GM21737 (cell line): ENCODE results near the gene KRT3.
"Not testable (repeated sequence)": the region's sequence is repeated elsewhere in the genome, so short reads cannot be mapped to it uniquely, and the experiment has no call there.

Experiments
- ATAC-seq: cut with Tn5 transposase; IDR thresholded peaks from one replicate; pipeline ENCODE4 v1.9.1; 2021; ENCODE audit warnings: mild to moderate bottlenecking, moderate library complexity; ENCODE audit not compliant: unreplicated experiment

KRT3 gene

GRCh38 chr12:52799505-52800211 lies 3.7 kb upstream of the KRT3 start:
- ATAC-seq: no peak

GRCh38 chr12:52798671-52799504 lies 3.0 kb upstream of the KRT3 start:
- no peak for ATAC-seq

GRCh38 chr12:52798003-52798670 lies 2.2 kb upstream of the KRT3 start:
- no peak for ATAC-seq

GRCh38 chr12:52797529-52797894 lies 1.6 kb upstream of the KRT3 start:
- ATAC-seq: no peak

- ATAC-seq: no peak
Observed at GRCh38 chr12:52796839-52797528, 1.1 kb upstream of the KRT3 start.

- no peak for ATAC-seq
Observed at GRCh38 chr12:52796429-52796794, 495 bp upstream of the KRT3 start.

- ATAC-seq: not testable (repeated sequence)
Observed at GRCh38 chr12:52795332-52795674, 614 bp downstream of the KRT3 start.

GRCh38 chr12:52794479-52795331 lies 1.2 kb downstream of the KRT3 start:
- ATAC-seq: no peak

GRCh38 chr12:52792185-52793029 lies 3.5 kb downstream of the KRT3 start:
- ATAC-seq: no peak

- ATAC-seq: no peak
Observed at GRCh38 chr12:52791271-52792184, 4.4 kb downstream of the KRT3 start.

- no peak for ATAC-seq
Observed at GRCh38 chr12:52790427-52791270, 5.3 kb downstream of the KRT3 start.

- no peak for ATAC-seq
Observed at GRCh38 chr12:52789637-52790426, 6.1 kb downstream of the KRT3 start.

GRCh38 chr12:52788876-52789636 lies 6.9 kb downstream of the KRT3 start:
- ATAC-seq: no peak

- ATAC-seq: no peak
Observed at GRCh38 chr12:52788192-52788875, 7.6 kb downstream of the KRT3 start.
